Neutrophil (primary cell): ENCODE data around the gene SPTBN2.

Experiments used
- H3K27ac ChIP-seq: fragments of 200-600 bp; sonication (generic); 2 replicates; pipeline ENCODE4 v1.5.1; 2016; ENCODE audit warnings: mild to moderate bottlenecking, moderate library complexity
- H3K27me3 ChIP-seq: fragments of 200-600 bp; sonication (generic); 2 replicates; pipeline ENCODE4 v1.6.0; 2016; ENCODE audit warnings: mild to moderate bottlenecking
- H3K36me3 ChIP-seq: fragments of 200-600 bp; sonication (generic); 2 replicates; pipeline ENCODE4 v1.5.1; 2017
- H3K4me1 ChIP-seq, 2 experiments: fragments of 200-600 bp in 1 of 2; sonication (generic) in 1 of 2; 1 replicate in 1 of 2; 2 replicates in 1 of 2; pipeline versions ENCODE4 v1.5.1 to v1.6.1; 2013 to 2016; ENCODE audit warnings: low read depth in 1 of 2, low read length in 1 of 2, mild to moderate bottlenecking in 1 of 2, moderate library complexity in 1 of 2; ENCODE audit not compliant: control insufficient read depth in 1 of 2, insufficient read depth in 1 of 2
- H3K4me3 ChIP-seq, 2 experiments: fragments of 200-600 bp in 1 of 2; sonication (generic) in 1 of 2; 1 replicate in 1 of 2; 2 replicates in 1 of 2; pipeline ENCODE4 v1.5.1; 2013 to 2016; ENCODE audit warnings: low read depth in 1 of 2, low read length in 1 of 2, mild to moderate bottlenecking in 1 of 2, moderate library complexity in 1 of 2
- H3K9me3 ChIP-seq: fragments of 200-600 bp; sonication (generic); 2 replicates; pipeline ENCODE4 v1.5.1; 2016
- CTCF ChIP-seq: fragments of 200-600 bp; sonication (generic); IDR thresholded peaks from 2 replicates; pipeline ENCODE4 v1.5.1; 2016; ENCODE audit warnings: antibody characterized with exemption

SPTBN2 gene

GRCh38 chr11:66744485-66745355 lies 15.7 kb upstream of the SPTBN2 start:
- Histone ChIP-seq H3K4me1 (peaks cover 7 to 13% of the 10 kb centered on the region in 2 experiments), H3K9me3 (no peaks in the 10 kb centered on the region), H3K36me3 (no peaks in the 10 kb centered on the region), H3K27me3 (peaks cover 48% of the 10 kb centered on the region), H3K27ac (peak overlapping the region; percentile 38), H3K4me3 (peak overlapping the region; percentile 83 to 90)
- peak; percentile 8 for TF ChIP-seq CTCF

- TF ChIP-seq CTCF: no peak
Observed at GRCh38 chr11:66743271-66743968, 14.4 kb upstream of the SPTBN2 start.

GRCh38 chr11:66741153-66741552 lies 12.1 kb upstream of the SPTBN2 start:
- no peak for TF ChIP-seq CTCF
- Histone ChIP-seq H3K9me3 (no peaks in the 10 kb centered on the region), H3K36me3 (no peaks in the 10 kb centered on the region), H3K4me3 (no peak overlapping the region), H3K27ac (no peak overlapping the region), H3K4me1 (peaks cover 7 to 13% of the 10 kb centered on the region in 2 experiments), H3K27me3 (peaks cover 40% of the 10 kb centered on the region)

More at GRCh38 chr11:66743271-66743968, 14.4 kb upstream of the SPTBN2 start:
- Histone ChIP-seq H3K27ac (no peak overlapping the region), H3K4me1 (peaks cover 7 to 13% of the 10 kb centered on the region in 2 experiments), H3K27me3 (peaks cover 45% of the 10 kb centered on the region), H3K9me3 (no peaks in the 10 kb centered on the region), H3K36me3 (no peaks in the 10 kb centered on the region), H3K4me3 (no peak overlapping the region)

GRCh38 chr11:66739983-66740382 lies 11.0 kb upstream of the SPTBN2 start:
- no peak overlapping the region for H3K27ac ChIP-seq
- TF ChIP-seq CTCF: no peak
- H3K27me3 ChIP-seq: peaks cover 40% of the 10 kb centered on the region
- H3K36me3 ChIP-seq: no peaks in the 10 kb centered on the region
- H3K4me3 ChIP-seq: no peak overlapping the region
- peaks cover 1 to 8% of the 10 kb centered on the region in 2 experiments for H3K4me1 ChIP-seq
- H3K9me3 ChIP-seq: no peaks in the 10 kb centered on the region

- no peaks in the 10 kb centered on the region for H3K36me3 ChIP-seq
- no peak overlapping the region for H3K27ac ChIP-seq
- peaks cover 94% of the 10 kb centered on the region for H3K27me3 ChIP-seq
- no peaks in the 10 kb centered on the region for H3K4me1 ChIP-seq
- H3K9me3 ChIP-seq: no peaks in the 10 kb centered on the region
- H3K4me3 ChIP-seq: no peak overlapping the region
- TF ChIP-seq CTCF: no peak
Observed at GRCh38 chr11:66734215-66734614, 5.2 kb upstream of the SPTBN2 start.
